ENCODE measurements around the gene THSD1. TPM values are rescaled to one million over a fixed set of nuclear protein-coding genes. Genes with fewer than 3 reads are reported as not detected.
"Not testable (repeated sequence)": the region's sequence is repeated elsewhere in the genome, so short reads cannot be mapped to it uniquely, and the experiment has no call there.

Gene THSD1
- total RNA-seq, 2 experiments from 2014 or later = 0.18 to 0.31 TPM

DNA sequence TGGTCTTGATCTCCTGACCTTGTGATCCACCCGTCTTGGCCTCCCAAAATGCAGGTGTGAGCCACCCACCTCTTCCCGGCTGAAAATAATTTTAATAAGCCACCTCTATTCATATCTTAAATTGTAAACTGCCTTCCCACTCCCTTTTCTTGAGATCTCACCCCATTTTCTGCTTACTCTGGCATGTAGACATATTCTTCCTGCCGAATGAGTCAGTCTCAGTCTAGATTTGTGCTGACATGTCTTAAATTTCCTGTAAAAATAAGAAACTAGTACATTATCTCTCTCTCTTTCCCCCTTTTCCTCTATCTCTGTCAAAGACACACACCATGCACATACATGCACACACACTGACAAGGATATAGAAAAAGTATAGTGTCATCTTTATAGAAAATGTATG, 60.9 kb downstream of the THSD1 start:
- no peak overlapping the region for H3K27ac Mint-ChIP-seq
- H3K27me3 Mint-ChIP-seq = peaks cover 5% of the 10 kb centered on the region
- H3K4me1 Mint-ChIP-seq (ENCODE audit: low read depth) = peaks cover 3% of the 10 kb centered on the region
- TF ChIP-seq, protein P1, sequence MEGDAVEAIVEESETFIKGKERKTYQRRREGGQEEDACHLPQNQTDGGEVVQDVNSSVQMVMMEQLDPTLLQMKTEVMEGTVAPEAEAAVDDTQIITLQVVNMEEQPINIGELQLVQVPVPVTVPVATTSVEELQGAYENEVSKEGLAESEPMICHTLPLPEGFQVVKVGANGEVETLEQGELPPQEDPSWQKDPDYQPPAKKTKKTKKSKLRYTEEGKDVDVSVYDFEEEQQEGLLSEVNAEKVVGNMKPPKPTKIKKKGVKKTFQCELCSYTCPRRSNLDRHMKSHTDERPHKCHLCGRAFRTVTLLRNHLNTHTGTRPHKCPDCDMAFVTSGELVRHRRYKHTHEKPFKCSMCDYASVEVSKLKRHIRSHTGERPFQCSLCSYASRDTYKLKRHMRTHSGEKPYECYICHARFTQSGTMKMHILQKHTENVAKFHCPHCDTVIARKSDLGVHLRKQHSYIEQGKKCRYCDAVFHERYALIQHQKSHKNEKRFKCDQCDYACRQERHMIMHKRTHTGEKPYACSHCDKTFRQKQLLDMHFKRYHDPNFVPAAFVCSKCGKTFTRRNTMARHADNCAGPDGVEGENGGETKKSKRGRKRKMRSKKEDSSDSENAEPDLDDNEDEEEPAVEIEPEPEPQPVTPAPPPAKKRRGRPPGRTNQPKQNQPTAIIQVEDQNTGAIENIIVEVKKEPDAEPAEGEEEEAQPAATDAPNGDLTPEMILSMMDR (IDR thresholded peaks at IDR 0.05) = no peak
- DNase-seq (no peak), ATAC-seq (no peak)
- H3K4me3 Mint-ChIP-seq = no peak overlapping the region
- no peaks in the 10 kb centered on the region for H3K36me3 Mint-ChIP-seq (ENCODE audit: low read depth)
- intact Hi-C loops (cut with micrococcal nuclease) = loop anchor here (5.0 kb wide), 1 partner anchor 107 kb away; the partner anchor contains the start of gene VPS36
- no peaks in the 10 kb centered on the region for H3K9me3 Mint-ChIP-seq
- POLR2A ChIA-PET = interaction anchor here (0.8 kb wide), 1 partner anchor 106 kb away, joined by 3 read pairs; no protein-coding TSS in a partner anchor
- CTCF ChIA-PET = interaction anchor here (2.7 kb wide), 1 partner anchor 105 kb away, joined by 24 read pairs; the partner anchor contains the start of gene VPS36

DNA sequence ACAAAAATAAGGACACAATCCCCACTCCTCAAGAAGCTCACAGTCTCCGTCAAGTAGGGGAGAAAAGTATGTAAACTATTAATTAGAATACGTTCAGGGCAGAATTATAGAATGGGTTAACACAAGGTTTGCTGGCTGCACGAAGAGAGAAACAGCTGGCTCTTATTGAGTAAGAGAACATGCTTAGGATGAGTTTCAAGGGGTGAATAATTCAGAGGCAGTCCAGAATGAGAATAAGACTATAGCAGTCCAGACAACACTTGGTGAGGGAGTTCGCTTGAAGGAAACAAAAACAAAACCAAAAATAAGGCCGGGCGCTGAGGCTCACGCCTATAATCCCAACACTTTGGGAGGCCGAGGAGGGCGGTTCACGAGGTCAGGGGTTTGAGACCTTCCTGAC, 61.9 kb downstream of the THSD1 start:
- no peak overlapping the region for H3K4me3 Mint-ChIP-seq
- no peaks in the 10 kb centered on the region for H3K36me3 Mint-ChIP-seq (ENCODE audit: low read depth)
- CTCF ChIA-PET = interaction anchor here (2.7 kb wide), 1 partner anchor 106 kb away, joined by 24 read pairs; the partner anchor contains the start of gene VPS36
- POLR2A ChIA-PET = interaction anchor here (0.6 kb wide), 1 partner anchor 301 kb away, joined by 3 read pairs; no protein-coding TSS in a partner anchor
- TF ChIP-seq, protein P1 (IDR thresholded peaks at IDR 0.05) = no peak
- H3K4me1 Mint-ChIP-seq (ENCODE audit: low read depth) = peaks cover 2% of the 10 kb centered on the region
- peaks cover 3% of the 10 kb centered on the region for H3K27me3 Mint-ChIP-seq
- intact Hi-C loops (cut with micrococcal nuclease) = no loop called here
- no peaks in the 10 kb centered on the region for H3K9me3 Mint-ChIP-seq
- ATAC-seq (no peak), DNase-seq (no peak)
- no peak overlapping the region for H3K27ac Mint-ChIP-seq

DNA sequence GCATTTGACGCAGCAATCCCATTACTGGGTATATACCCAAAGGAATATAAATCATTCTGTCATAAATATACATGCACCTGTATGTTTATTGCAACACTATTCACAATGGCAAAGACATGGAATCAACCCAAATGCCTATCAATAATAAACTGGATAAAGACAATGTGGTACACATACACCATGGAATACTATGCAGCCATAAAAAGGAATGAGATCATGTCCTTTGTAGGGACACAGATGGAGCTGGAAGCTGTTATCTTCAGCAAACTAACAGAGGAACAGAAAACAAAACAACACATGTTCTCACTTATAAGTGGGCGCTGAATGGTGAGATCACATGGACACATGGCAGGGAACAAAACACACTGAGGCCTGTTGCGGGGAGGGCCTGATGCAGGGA, 63.8 kb downstream of the THSD1 start:
- H3K27ac Mint-ChIP-seq; ATAC-seq; H3K27me3 Mint-ChIP-seq; DNase-seq; H3K4me3 Mint-ChIP-seq; H3K4me1 Mint-ChIP-seq (ENCODE audit: low read depth); POLR2A ChIA-PET; H3K36me3 Mint-ChIP-seq (ENCODE audit: low read depth); H3K9me3 Mint-ChIP-seq; intact Hi-C loops (cut with micrococcal nuclease): not testable (repeated sequence)
- CTCF ChIA-PET = interaction anchor here (2.3 kb wide), 1 partner anchor 109 kb away, joined by 9 read pairs; no protein-coding TSS in a partner anchor

DNA sequence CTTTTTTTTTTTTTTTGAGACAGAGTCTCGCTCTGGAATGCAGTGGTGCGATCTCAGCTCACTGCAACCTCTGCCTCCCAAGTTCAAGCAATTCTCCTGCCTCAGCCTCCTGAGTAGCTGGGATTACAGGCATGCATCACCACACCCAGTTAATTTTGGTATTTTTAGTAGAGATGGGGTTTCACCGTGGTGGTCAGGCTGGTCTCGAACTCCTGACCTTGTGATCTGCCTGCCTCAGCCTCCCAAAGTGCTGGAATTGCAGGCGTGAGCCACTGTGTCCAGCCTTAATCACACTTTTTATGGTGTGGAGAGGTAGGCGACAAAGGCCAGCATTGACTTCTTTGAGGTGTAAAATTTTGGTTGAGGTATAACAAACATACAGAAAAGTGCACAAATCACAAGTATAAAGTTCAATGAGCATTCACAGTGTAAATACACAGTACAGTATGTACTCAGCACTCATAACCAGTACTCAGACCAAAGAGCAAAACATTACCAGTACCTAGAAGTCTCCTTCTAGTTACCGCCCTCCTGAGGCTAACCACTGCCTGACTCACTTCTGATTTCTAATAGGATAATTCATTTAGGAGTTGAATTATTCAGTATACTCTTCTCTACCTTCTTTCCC, 68.0 kb downstream of the THSD1 start:
- intact Hi-C loops (cut with micrococcal nuclease); CTCF ChIA-PET; H3K4me3 Mint-ChIP-seq; H3K27ac Mint-ChIP-seq; H3K36me3 Mint-ChIP-seq (ENCODE audit: low read depth); H3K4me1 Mint-ChIP-seq (ENCODE audit: low read depth); H3K27me3 Mint-ChIP-seq; H3K9me3 Mint-ChIP-seq; POLR2A ChIA-PET: not testable (repeated sequence)
- ATAC-seq (peak; percentile 65), DNase-seq (peak; percentile 31)

DNA sequence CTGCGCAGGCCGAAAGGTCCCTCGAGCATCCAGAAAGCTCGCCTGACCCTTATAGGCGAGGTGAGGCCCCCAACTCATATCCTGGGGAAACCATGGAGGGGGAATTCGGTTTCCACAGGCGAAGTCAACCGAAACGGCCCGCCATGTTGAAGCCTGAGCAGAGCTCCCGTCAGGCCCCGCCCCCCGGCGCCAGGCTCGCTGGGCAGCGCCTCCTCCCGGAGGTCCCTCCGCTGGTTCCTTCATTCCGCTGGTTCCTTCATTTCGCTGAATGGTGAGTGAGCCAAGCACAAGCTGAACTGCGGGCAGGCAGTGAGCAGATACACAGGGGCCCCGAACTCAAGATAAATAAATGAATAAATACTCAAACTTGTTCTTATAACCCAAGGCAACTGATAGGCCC, 71.9 kb downstream of the THSD1 start:
- CTCF ChIA-PET; H3K4me1 Mint-ChIP-seq (ENCODE audit: low read depth); H3K9me3 Mint-ChIP-seq; H3K27me3 Mint-ChIP-seq; intact Hi-C loops (cut with micrococcal nuclease); H3K27ac Mint-ChIP-seq; ATAC-seq; H3K36me3 Mint-ChIP-seq (ENCODE audit: low read depth); POLR2A ChIA-PET; DNase-seq; H3K4me3 Mint-ChIP-seq: not testable (repeated sequence)

DNA sequence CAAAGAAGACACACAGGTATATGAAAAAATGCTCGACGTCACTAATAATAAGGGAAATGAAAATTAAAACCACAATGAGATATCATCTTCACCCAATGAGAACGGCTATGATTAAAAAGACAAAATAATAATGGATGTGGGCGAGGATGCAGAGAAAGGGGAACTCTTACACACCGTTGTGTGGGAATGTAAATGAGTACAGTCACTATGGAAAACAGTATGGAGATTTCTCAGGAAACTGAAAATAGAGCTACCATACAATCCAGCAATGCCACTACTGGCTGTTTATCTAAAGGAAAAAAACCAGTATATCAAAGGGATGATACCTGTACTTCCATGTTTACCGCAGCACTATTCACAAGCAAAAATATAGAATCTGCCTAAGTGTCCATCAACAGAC, 74.1 kb downstream of the THSD1 start:
- H3K27ac Mint-ChIP-seq; DNase-seq; CTCF ChIA-PET; H3K4me1 Mint-ChIP-seq (ENCODE audit: low read depth); POLR2A ChIA-PET; H3K4me3 Mint-ChIP-seq; intact Hi-C loops (cut with micrococcal nuclease); ATAC-seq; H3K9me3 Mint-ChIP-seq; H3K36me3 Mint-ChIP-seq (ENCODE audit: low read depth); H3K27me3 Mint-ChIP-seq: not testable (repeated sequence)

Other genes starting within 250 kb of the THSD1 start
- 1 to 10 TPM; 1.5 to 1.9 TPM for gene NEK3, start 246.6 kb downstream of the THSD1 start, total RNA-seq
- 10 to 100 TPM; 26.3 to 29.6 TPM for gene VPS36, start 44.5 kb upstream of the THSD1 start, total RNA-seq
- gene CKAP2, start 49.3 kb upstream of the THSD1 start, total RNA-seq = 10 to 100 TPM; 51.5 to 54.3 TPM
- 1 to 10 TPM; 7.8 to 9.2 TPM for gene HNRNPA1L2, start 236.3 kb upstream of the THSD1 start, total RNA-seq
- 10 to 100 TPM; 52.0 to 52.5 TPM for gene SUGT1, start 246.7 kb upstream of the THSD1 start, total RNA-seq

Data from activated CD8-positive, alpha-beta T cell treated with anti-CD3 and anti-CD28 coated beads for 36 hours (primary cell).